HL-60/S4 treated with phorbol 12-myristate 13-acetate at 8.2 ng/mL for 4 days and 3 days (cell line): Measurements from ENCODE around the gene FNIP1.
"Not testable (repeated sequence)": the region's sequence is repeated elsewhere in the genome, so short reads cannot be mapped to it uniquely, and the experiment has no call there.

ENCODE experiments used
- in situ Hi-C: fragments of 300-500 bp; cut with MboI; formaldehyde crosslinking; loops from 2 replicates; pipeline ENCODE4 v1.15.0; 2022; ENCODE audit warnings: low sequenced_read_pairs

Gene FNIP1

GRCh38 chr5:131693894-131694293 is 102.9 kb downstream of the FNIP1 start:
- in situ Hi-C loops = no loop called here

GRCh38 chr5:131685516-131686171 is 111.2 kb downstream of the FNIP1 start:
- in situ Hi-C loops = no loop called here

GRCh38 chr5:131684595-131684994 is 112.2 kb downstream of the FNIP1 start:
- in situ Hi-C loops = no loop called here

DNA sequence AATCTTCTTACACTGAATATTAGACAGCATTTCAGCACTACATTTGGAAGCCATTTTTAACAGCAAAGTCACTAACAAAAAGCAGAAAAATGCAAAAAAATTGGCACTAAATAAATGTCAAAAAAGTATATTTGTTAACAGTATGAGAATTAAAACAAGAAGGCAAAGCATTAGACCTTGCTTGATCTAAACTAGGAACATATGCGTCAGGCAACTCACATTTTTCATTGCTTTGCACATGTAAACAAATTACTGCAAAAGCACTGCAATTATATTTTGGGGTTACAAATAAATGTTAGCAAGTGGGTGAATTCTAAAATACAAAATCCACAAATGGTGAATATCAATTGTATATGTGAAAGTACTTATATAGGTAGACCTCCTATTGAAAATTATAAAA is 112.8 kb downstream of the FNIP1 start:
- in situ Hi-C loops = no loop called here

- in situ Hi-C loops = no loop called here
Measured at GRCh38 chr5:131682826-131683225, 114.0 kb downstream of the FNIP1 start.

DNA sequence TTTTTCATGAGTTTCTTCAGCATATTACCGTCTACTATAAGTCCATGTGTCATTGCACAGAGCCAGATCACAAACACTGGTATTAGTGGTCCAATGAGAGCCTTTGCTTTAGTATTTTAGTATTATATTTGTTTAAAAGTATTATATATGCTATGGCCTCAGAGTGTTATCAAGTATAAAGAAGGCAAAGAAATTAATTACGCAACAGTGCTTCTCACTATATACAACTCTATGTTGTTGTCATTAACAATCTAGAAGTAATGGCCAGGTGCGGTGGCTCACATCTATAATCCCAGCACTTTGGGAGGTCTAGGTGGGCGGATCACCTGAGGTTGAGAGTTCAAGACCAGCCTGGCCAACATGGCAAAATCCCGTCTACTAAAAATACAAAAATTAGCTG is 114.6 kb downstream of the FNIP1 start:
- in situ Hi-C loops = no loop called here

- in situ Hi-C loops = no loop called here
Measured at GRCh38 chr5:131679911-131680310, 116.9 kb downstream of the FNIP1 start.

GRCh38 chr5:131678273-131678672 is 118.5 kb downstream of the FNIP1 start:
- in situ Hi-C loops = not testable (repeated sequence)

GRCh38 chr5:131677115-131677514 is 119.7 kb downstream of the FNIP1 start:
- in situ Hi-C loops = no loop called here

DNA sequence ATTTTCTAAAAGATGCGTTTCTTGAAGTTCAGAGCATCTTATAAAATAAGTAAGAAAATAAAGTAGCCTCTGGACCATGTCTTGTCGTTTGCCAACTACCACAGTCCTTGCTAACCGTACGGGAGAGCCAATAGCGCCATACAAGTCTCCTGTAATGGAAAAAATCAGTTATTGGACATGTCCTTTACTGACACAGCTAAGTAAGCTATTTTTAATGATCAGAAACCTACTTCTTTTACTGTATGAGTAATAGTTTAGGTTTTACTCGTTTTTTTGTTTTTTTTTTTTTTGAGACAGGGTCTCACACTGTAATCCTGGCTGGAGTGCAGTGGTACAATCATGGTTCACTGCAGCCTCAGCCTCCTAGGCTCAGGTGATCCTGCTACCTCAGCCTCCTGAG is 124.0 kb downstream of the FNIP1 start:
- in situ Hi-C loops = no loop called here

GRCh38 chr5:131671994-131672655 is 124.7 kb downstream of the FNIP1 start:
- in situ Hi-C loops = no loop called here

DNA sequence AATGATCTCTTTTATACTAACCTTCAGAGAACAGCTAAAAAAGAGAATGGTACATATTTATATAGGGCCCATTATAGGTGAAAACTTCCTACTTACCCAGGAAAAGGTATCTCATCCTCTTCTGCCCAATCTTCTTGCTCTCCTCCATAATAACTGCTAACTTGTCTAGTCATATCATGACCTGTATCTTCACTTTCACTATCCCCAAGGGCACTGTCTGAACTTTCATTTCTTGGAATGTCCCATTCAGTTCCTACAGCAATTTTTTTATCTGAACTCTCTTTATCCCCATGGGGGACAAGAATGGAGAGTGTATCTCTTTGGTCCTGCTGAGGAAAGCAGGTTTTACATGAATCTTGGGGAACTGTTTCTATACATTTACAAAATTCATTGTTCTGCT is 125.4 kb downstream of the FNIP1 start:
- in situ Hi-C loops = no loop called here

GRCh38 chr5:131664929-131665328 is 131.9 kb downstream of the FNIP1 start:
- in situ Hi-C loops = no loop called here

DNA sequence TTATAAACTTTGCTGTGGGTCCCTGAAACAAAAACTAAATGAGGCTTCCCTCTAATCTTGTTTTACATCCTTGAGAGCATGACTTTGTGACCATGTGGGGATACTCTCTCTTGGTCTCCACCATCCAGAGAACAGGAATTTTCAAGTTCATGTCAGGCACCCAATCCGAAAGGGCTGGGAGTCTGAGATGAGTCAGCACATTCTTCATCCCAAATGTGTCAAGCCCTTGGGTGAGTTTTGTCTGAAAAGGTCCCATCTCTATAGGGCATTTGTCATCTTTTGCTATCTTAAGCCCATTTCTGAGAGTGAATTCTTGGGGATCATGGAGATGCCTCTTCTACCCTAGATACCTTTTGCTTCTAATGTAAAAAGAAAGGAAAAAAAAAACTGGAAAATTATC is 134.9 kb downstream of the FNIP1 start:
- in situ Hi-C loops = no loop called here

DNA sequence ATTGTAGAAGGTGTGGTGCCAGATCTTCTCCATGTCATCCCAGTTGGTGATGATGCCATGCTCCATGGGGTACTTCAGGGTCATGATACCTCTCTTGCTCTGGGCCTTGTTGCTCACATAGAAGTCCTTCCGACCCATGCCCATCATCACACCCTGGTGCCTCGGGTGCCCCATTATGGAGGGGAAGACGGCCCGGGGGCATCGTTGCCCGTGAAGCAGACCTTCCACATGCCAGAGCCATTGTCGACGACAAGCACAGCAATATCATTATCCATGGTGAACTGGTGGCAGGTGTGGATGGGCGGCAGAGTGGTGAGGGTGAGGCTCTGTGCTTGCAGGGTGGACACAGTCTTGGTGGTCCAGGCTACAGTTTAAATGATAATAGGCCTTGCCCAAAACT is 137.0 kb downstream of the FNIP1 start:
- in situ Hi-C loops = no loop called here

GRCh38 chr5:131659290-131659689 is 137.5 kb downstream of the FNIP1 start:
- in situ Hi-C loops = no loop called here

- in situ Hi-C loops = no loop called here
Measured at GRCh38 chr5:131654776-131655175, 142.0 kb downstream of the FNIP1 start.

GRCh38 chr5:131654309-131654708 is 142.5 kb downstream of the FNIP1 start:
- in situ Hi-C loops = no loop called here

DNA sequence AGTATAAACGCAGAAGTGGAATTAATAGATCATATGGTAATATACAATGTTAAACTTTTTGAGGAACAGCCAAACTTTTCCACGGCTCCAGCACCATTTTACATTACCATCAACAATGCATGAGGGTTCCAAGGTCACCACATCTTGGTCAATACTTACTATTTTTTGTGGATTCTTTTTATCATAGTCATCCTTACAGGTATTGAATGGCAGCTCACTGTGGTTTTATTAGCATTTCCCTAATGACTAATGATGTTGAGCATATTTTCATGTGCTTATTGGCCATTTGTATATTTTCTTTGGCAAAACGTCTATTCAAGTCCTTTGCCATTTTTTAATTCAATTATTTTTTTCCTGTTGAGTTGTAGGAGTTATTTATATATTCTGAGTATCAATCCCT is 147.7 kb downstream of the FNIP1 start:
- in situ Hi-C loops = no loop called here

GRCh38 chr5:131647048-131647769 is 149.6 kb downstream of the FNIP1 start:
- in situ Hi-C loops = no loop called here

DNA sequence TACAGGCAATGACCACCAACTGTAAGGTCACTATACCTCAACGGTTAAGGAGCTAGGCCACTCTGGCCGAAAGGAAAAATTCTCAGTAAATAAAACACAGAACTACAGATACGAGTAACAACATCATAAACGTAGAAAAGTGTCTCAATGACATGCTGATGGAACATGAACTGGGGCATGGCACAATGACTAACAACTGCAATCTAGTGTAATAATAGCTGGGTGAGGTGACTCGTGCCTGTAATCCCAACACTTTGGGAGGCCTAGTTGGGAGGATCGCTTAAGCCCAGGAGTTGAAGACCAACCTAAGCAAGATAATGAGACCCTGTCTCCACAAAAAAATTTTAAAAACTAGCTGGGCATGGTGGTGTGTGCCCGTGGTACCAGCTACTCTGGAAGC is 152.0 kb downstream of the FNIP1 start:
- in situ Hi-C loops = no loop called here

DNA sequence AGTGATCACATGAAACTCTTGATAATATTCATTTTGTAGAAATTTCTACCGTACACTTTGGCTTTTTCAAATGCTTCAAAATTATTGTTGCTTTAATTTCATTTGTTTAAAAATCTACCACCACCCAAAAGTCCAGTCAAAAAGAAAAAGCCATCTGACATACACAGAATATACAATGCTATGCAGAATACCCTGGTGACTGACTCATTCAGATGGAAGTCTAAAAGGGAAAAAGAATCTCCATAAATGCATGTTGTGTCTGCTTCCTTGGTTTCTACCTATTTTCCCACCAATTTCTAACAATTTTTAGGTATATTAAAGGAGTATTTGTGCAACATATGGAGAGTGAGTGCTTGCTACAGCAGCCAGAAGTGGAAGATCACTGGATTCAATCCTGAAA is 152.4 kb downstream of the FNIP1 start:
- in situ Hi-C loops = no loop called here
